Measurements from ENCODE around the gene VSIG4. TPM values are rescaled to one million over a fixed set of nuclear protein-coding genes. Genes with fewer than 3 reads are reported as not detected.

VSIG4 gene
- polyA plus RNA-seq, 1 of the 3 experiments (the other 2 are of a cell fraction) = not detected

DNA sequence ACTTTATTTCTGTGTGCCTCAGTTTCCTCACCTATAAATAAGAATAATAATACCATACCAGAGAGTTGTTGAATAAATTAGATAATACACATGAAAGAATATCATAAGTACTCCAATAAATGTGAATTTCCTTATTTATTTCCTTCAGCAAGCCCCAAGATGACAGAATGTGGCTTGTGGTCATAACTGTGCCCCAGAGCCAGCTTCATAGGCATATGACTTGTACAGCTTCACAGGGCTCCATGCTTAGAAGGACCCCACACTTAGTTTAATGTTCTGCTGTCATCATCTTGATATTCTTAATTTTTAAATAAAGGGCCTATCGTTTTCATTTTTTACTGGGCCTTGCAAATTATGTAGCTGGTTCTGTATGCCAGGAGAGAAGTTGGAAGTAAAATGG, 25.3 kb downstream of the VSIG4 start:
- Histone ChIP-seq H3K27me3 (ENCODE audit: insufficient read depth) (no peaks in the 10 kb centered on the region), H3K9me3 (no peaks in the 10 kb centered on the region), H4K20me1 (ENCODE audit: insufficient read depth) (no peaks in the 10 kb centered on the region), H3K9me2 (no peaks in the 10 kb centered on the region), H3K36me3 (replicated peaks in 1 of 2; ENCODE audit: control insufficient read depth in 1 of 2, insufficient read depth in 2 of 2, low read length in 1 of 2) (no peaks in the 10 kb centered on the region), H3K79me2 (ENCODE audit: insufficient read depth) (no peaks in the 10 kb centered on the region), H2AFZ (ENCODE audit: low read depth) (no peak overlapping the region), H3F3A (replicated peaks; ENCODE audit: insufficient read depth) (no peaks in the 10 kb centered on the region), H3K9ac (no peak overlapping the region), H3K4me2 (no peak overlapping the region), H3K4me3 (ENCODE audit: low read depth in 2 of 2, low read length in 1 of 2) (no peak overlapping the region), H3K27ac (ENCODE audit: low read depth in 2 of 2, low read length in 1 of 2) (no peak overlapping the region), H3K4me1 (ENCODE audit: control insufficient read depth in 1 of 2, insufficient read depth in 2 of 2, low read depth in 1 of 2, low read length in 1 of 2) (no peaks in the 10 kb centered on the region)
- POLR2A ChIA-PET = no interaction called here
- DNase-seq = no peak
- whole genome bisulfite sequencing (ENCODE audit: low lambda C conversion rate) = 3% methylated on average over 1 of the region's 1 CpG
- CTCF ChIA-PET = no interaction called here
- TF ChIP-seq EZH2phosphoT487 (IDR thresholded peaks at IDR 0.05; ENCODE audit: borderline replicate concordance, low read depth) (no peak), MEF2A (IDR thresholded peaks at IDR 0.05; ENCODE audit: borderline replicate concordance, low read depth) (no peak), RXRA (IDR thresholded peaks at IDR 0.05; ENCODE audit: borderline replicate concordance, low read depth) (no peak), POLR2AphosphoS5 (IDR thresholded peaks at IDR 0.05; ENCODE audit: low read depth, low read length) (no peak), RCOR1 (IDR thresholded peaks at IDR 0.05; ENCODE audit: low read length) (no peak), USF2 (IDR thresholded peaks at IDR 0.05; ENCODE audit: borderline replicate concordance, low read depth, low read length) (no peak), MXI1 (IDR thresholded peaks at IDR 0.05; ENCODE audit: low read depth, low read length) (no peak), SMC3 (IDR thresholded peaks at IDR 0.05; ENCODE audit: low read depth, low read length) (no peak), GATA2 (CRISPR knock-in tag; IDR thresholded peaks at IDR 0.05) (no peak), NFIC (IDR thresholded peaks at IDR 0.05; ENCODE audit: borderline replicate concordance) (no peak), TAF1 (IDR thresholded peaks at IDR 0.05; ENCODE audit: borderline replicate concordance, low read depth, low read length) (no peak), CTCF (IDR thresholded peaks at IDR 0.05) (no peak), GABPA (IDR thresholded peaks at IDR 0.05; ENCODE audit: low read depth) (no peak), SIN3A (IDR thresholded peaks at IDR 0.05; ENCODE audit: borderline replicate concordance, low read depth, low read length) (no peak)
- TF ChIP-seq, protein P1, sequence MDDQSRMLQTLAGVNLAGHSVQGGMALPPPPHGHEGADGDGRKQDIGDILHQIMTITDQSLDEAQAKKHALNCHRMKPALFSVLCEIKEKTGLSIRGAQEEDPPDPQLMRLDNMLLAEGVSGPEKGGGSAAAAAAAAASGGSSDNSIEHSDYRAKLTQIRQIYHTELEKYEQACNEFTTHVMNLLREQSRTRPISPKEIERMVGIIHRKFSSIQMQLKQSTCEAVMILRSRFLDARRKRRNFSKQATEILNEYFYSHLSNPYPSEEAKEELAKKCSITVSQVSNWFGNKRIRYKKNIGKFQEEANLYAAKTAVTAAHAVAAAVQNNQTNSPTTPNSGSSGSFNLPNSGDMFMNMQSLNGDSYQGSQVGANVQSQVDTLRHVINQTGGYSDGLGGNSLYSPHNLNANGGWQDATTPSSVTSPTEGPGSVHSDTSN (IDR thresholded peaks at IDR 0.05) = no peak
- TF ChIP-seq, protein P2, sequence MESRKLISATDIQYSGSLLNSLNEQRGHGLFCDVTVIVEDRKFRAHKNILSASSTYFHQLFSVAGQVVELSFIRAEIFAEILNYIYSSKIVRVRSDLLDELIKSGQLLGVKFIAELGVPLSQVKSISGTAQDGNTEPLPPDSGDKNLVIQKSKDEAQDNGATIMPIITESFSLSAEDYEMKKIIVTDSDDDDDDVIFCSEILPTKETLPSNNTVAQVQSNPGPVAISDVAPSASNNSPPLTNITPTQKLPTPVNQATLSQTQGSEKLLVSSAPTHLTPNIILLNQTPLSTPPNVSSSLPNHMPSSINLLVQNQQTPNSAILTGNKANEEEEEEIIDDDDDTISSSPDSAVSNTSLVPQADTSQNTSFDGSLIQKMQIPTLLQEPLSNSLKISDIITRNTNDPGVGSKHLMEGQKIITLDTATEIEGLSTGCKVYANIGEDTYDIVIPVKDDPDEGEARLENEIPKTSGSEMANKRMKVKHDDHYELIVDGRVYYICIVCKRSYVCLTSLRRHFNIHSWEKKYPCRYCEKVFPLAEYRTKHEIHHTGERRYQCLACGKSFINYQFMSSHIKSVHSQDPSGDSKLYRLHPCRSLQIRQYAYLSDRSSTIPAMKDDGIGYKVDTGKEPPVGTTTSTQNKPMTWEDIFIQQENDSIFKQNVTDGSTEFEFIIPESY (IDR thresholded peaks at IDR 0.05; ENCODE audit: borderline replicate concordance, low read depth) = no peak

All from SK-N-SH (cell line).